Fibroblast of peridontal ligament (primary cell): Measurements from ENCODE around the gene TRABD2B.

Experiments
- DNase-seq: peaks from one replicate; pipeline ENCODE4 v3.0.0-alpha.2; 2010; ENCODE audit errors: extremely low read depth

Gene TRABD2B

GRCh38 chr1:48021792-48022191 lies 24.6 kb upstream of the TRABD2B start:
- DNase-seq = no peak

GRCh38 chr1:48019714-48020315 lies 22.6 kb upstream of the TRABD2B start:
- DNase-seq = peak; percentile 28

GRCh38 chr1:48018799-48019198 lies 21.6 kb upstream of the TRABD2B start:
- DNase-seq = no peak

- peak; percentile 26 for DNase-seq
Measured at GRCh38 chr1:48017716-48018115, 20.5 kb upstream of the TRABD2B start.

- DNase-seq = no peak
Measured at GRCh38 chr1:48016515-48016914, 19.3 kb upstream of the TRABD2B start.

- DNase-seq = no peak
Measured at GRCh38 chr1:48013270-48013669, 16.1 kb upstream of the TRABD2B start.

- DNase-seq = no peak
Measured at GRCh38 chr1:48007047-48007446, 9.9 kb upstream of the TRABD2B start.

- DNase-seq = no peak
Measured at GRCh38 chr1:48006264-48006663, 9.1 kb upstream of the TRABD2B start.

- no peak for DNase-seq
Measured at GRCh38 chr1:48005253-48006117, 8.3 kb upstream of the TRABD2B start.

- no peak for DNase-seq
Measured at GRCh38 chr1:48003741-48004531, 6.8 kb upstream of the TRABD2B start.

- DNase-seq = no peak
Measured at GRCh38 chr1:48002142-48002541, 5.0 kb upstream of the TRABD2B start.

GRCh38 chr1:48001696-48002095 lies 4.5 kb upstream of the TRABD2B start:
- DNase-seq = no peak

- no peak for DNase-seq
Measured at GRCh38 chr1:48000883-48001282, 3.7 kb upstream of the TRABD2B start.

- no peak for DNase-seq
Measured at GRCh38 chr1:47999097-47999496, 1.9 kb upstream of the TRABD2B start.

GRCh38 chr1:47998396-47998990 lies 1.3 kb upstream of the TRABD2B start:
- DNase-seq = no peak

- no peak for DNase-seq
Measured at GRCh38 chr1:47996406-47997226, 569 bp downstream of the TRABD2B start.

GRCh38 chr1:47996060-47996405 lies 1.2 kb downstream of the TRABD2B start:
- DNase-seq = no peak

- no peak for DNase-seq
Measured at GRCh38 chr1:47995306-47996050, 1.7 kb downstream of the TRABD2B start.

- DNase-seq = no peak
Measured at GRCh38 chr1:47993881-47994625, 3.1 kb downstream of the TRABD2B start.

- no peak for DNase-seq
Measured at GRCh38 chr1:47993416-47993740, 3.8 kb downstream of the TRABD2B start.
